ENCODE results near the gene ZNF668. TPM values are rescaled to one million over a fixed set of nuclear protein-coding genes. Genes with fewer than 3 reads are reported as not detected.
"Not testable (repeated sequence)": the region's sequence is repeated elsewhere in the genome, so short reads cannot be mapped to it uniquely, and the experiment has no call there.

The ZNF668 gene
- total and polyA plus RNA-seq, 4 experiments from 2014 or later = 3.0 to 13.6 (median 9.2) TPM

DNA sequence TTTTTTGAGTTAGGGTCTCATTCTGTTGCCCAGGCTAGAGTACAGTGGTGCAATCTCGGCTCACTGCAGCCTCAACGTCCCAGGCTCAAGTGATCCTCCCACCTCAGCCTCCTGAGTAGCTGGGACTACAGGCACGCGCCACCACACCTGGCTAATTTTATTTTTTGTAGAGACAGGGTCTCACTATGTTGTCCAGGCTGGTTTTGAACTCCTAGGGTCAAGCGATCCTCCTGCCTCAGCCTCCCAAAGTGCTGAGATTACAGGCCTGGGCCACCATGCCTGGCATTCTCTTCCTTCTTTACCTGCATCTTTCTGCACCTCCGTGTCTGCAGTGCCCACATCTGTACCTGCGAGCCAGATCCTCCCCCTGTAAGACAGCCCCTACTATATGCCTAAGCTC is 62.2 kb downstream of the ZNF668 start:
- Mint-ChIP-seq H3K4me3 (peak overlapping the region; percentile 51 to 85 (median 80)), H3K27ac (peak overlapping the region in 1 of 7 donors; percentile 42), H3K4me1 (peaks cover 2 to 24% (median 13%) of the 10 kb centered on the region in 4 donors), H3K27me3 (peaks cover 19 to 23% of the 10 kb centered on the region in 2 donors)
- H3K36me3 ChIP-seq (ENCODE audit: insufficient read depth, low read length); H3K27me3 ChIP-seq (ENCODE audit: insufficient read depth, low read length); H3K9me3 Mint-ChIP-seq; DNase-seq; CTCF ChIA-PET (ENCODE audit: partially characterized antibody); H3K36me3 Mint-ChIP-seq; H3K27ac ChIP-seq (ENCODE audit: low read depth, low read length); H3K9me3 ChIP-seq (ENCODE audit: control insufficient read depth in 1 of 2, low read length in 2 of 2); POLR2A ChIA-PET (ENCODE audit: partially characterized antibody); H3K4me1 ChIP-seq (ENCODE audit: insufficient read depth, low read length); H3K4me3 ChIP-seq (ENCODE audit: low read length in 2 of 2); intact Hi-C loops (cut with micrococcal nuclease): not testable (repeated sequence)

Other genes with a start within 250 kb of the ZNF668 start
- gene BCL7C, start 180.2 kb downstream of the ZNF668 start, total RNA-seq = 10 to 100 TPM; 25.5 to 27.3 TPM
- gene BCL7C, start 180.2 kb downstream of the ZNF668 start, polyA plus RNA-seq = 10 to 100 TPM; 45.4 to 53.1 TPM
- under 1 TPM; 0.19 to 0.26 TPM for gene CTF1, start 177.6 kb downstream of the ZNF668 start, total RNA-seq
- gene CTF1, start 177.6 kb downstream of the ZNF668 start, polyA plus RNA-seq = not detected
- gene FBXL19, start 150.7 kb downstream of the ZNF668 start, total RNA-seq = 10 to 100 TPM; 15.6 to 15.8 TPM
- under 1 TPM in 1 of 2 donors, not detected in 1; 0.16 TPM for gene FBXL19, start 150.7 kb downstream of the ZNF668 start, polyA plus RNA-seq
- gene ORAI3, start 125.2 kb downstream of the ZNF668 start, total RNA-seq = 10 to 100 TPM; 19.3 to 22.0 TPM
- 10 to 100 TPM; 16.2 to 17.5 TPM for gene ORAI3, start 125.2 kb downstream of the ZNF668 start, polyA plus RNA-seq
- gene SETD1A, start 116.5 kb downstream of the ZNF668 start, total RNA-seq = 10 to 100 TPM; 32.1 to 33.2 TPM
- 1 to 10 TPM in 1 of 2 donors, not detected in 1; 5.6 TPM for gene SETD1A, start 116.5 kb downstream of the ZNF668 start, polyA plus RNA-seq
- 1 to 10 TPM; 3.6 to 4.3 TPM for gene HSD3B7, start 89.0 kb downstream of the ZNF668 start, total RNA-seq
- 1 to 10 TPM in 1 of 2 donors, under 1 TPM in 1; 0.08 to 1.2 TPM for gene HSD3B7, start 89.0 kb downstream of the ZNF668 start, polyA plus RNA-seq
- gene STX1B, start 63.6 kb downstream of the ZNF668 start, total RNA-seq = 1 to 10 TPM; 1.5 to 2.4 TPM
- not detected for gene STX1B, start 63.6 kb downstream of the ZNF668 start, polyA plus RNA-seq
- gene STX4, start 40.7 kb downstream of the ZNF668 start, total RNA-seq = 100 to 1,000 TPM; 106 to 111 TPM
- gene STX4, start 40.7 kb downstream of the ZNF668 start, polyA plus RNA-seq = 10 to 100 TPM; 21.2 to 33.0 TPM
- gene ZNF646, start 182 bp upstream of the ZNF668 start, total RNA-seq = 10 to 100 TPM; 46.9 to 47.0 TPM
- gene ZNF646, start 182 bp upstream of the ZNF668 start, polyA plus RNA-seq = 1 to 10 TPM in 1 of 2 donors, under 1 TPM in 1; 0.77 to 8.9 TPM
- gene PRSS53, start 14.7 kb upstream of the ZNF668 start, total RNA-seq = 10 to 100 TPM; 13.3 to 13.5 TPM
- gene PRSS53, start 14.7 kb upstream of the ZNF668 start, polyA plus RNA-seq = under 1 TPM; 0.43 to 0.69 TPM
- gene VKORC1, start 20.6 kb upstream of the ZNF668 start, total RNA-seq = 10 to 100 TPM; 48.9 to 51.3 TPM
- gene VKORC1, start 20.6 kb upstream of the ZNF668 start, polyA plus RNA-seq = 100 to 1,000 TPM in 1 of 2 donors, 10 to 100 TPM in 1; 93.7 to 114 TPM
- 10 to 100 TPM; 17.0 to 21.1 TPM for gene BCKDK, start 34.1 kb upstream of the ZNF668 start, total RNA-seq
- 10 to 100 TPM; 22.3 to 24.3 TPM for gene BCKDK, start 34.1 kb upstream of the ZNF668 start, polyA plus RNA-seq
- 10 to 100 TPM; 90.8 to 94.2 TPM for gene KAT8, start 43.4 kb upstream of the ZNF668 start, total RNA-seq
- 10 to 100 TPM; 37.5 to 68.8 TPM for gene KAT8, start 43.4 kb upstream of the ZNF668 start, polyA plus RNA-seq
- gene PRSS8, start 61.5 kb upstream of the ZNF668 start, total RNA-seq = not detected
- gene PRSS8, start 61.5 kb upstream of the ZNF668 start, polyA plus RNA-seq = under 1 TPM in 1 of 2 donors, not detected in 1; 0.33 TPM
- under 1 TPM; 0.33 to 0.67 TPM for gene PRSS36, start 75.8 kb upstream of the ZNF668 start, total RNA-seq
- under 1 TPM; 0.47 to 0.94 TPM for gene PRSS36, start 75.8 kb upstream of the ZNF668 start, polyA plus RNA-seq
- 100 to 1,000 TPM; 500 to 536 TPM for gene FUS, start 105.9 kb upstream of the ZNF668 start, total RNA-seq
- gene FUS, start 105.9 kb upstream of the ZNF668 start, polyA plus RNA-seq = 100 to 1,000 TPM in 1 of 2 donors, 10 to 100 TPM in 1; 88.1 to 163 TPM
- gene PYCARD, start 128.5 kb upstream of the ZNF668 start, total RNA-seq = 10 to 100 TPM; 25.9 to 26.6 TPM
- 10 to 100 TPM; 52.4 to 60.6 TPM for gene PYCARD, start 128.5 kb upstream of the ZNF668 start, polyA plus RNA-seq
- gene TRIM72, start 139.9 kb upstream of the ZNF668 start, total RNA-seq = not detected
- not detected for gene TRIM72, start 139.9 kb upstream of the ZNF668 start, polyA plus RNA-seq
- not detected for gene PYDC1, start 142.9 kb upstream of the ZNF668 start, total RNA-seq
- gene PYDC1, start 142.9 kb upstream of the ZNF668 start, polyA plus RNA-seq = not detected
- gene ITGAM, start 185.7 kb upstream of the ZNF668 start, total RNA-seq = 1 to 10 TPM; 1.4 to 2.2 TPM
- 1 to 10 TPM; 2.0 to 2.1 TPM for gene ITGAM, start 185.7 kb upstream of the ZNF668 start, polyA plus RNA-seq